CD14-positive monocyte (primary cell): ENCODE data around the gene VAT1L. TPM values are rescaled to one million over a fixed set of nuclear protein-coding genes. Genes with fewer than 3 reads are reported as not detected.

ENCODE experiments used
- DNase-seq, 3 donors: peaks; one replicate each; pipeline ENCODE4 v3.0.0-alpha.2; 2011 to 2022
- H2AFZ ChIP-seq: 2 replicates; pipeline ENCODE4 v1.6.0; 2012; ENCODE audit warnings: mild to moderate bottlenecking, low read depth, low read length, inconsistent platforms; ENCODE audit not compliant: insufficient read depth, poor library complexity, severe bottlenecking
- H3K27ac ChIP-seq, 2 donors: 1 replicate in 1 of 2; 2 replicates in 1 of 2; pipeline ENCODE4 v1.5.1; 2012 to 2013; ENCODE audit warnings: low read length in 2 of 2, control low read depth in 1 of 2, inconsistent platforms in 1 of 2, low read depth in 1 of 2, mild to moderate bottlenecking in 1 of 2
- H3K27me3 ChIP-seq, 2 donors: one replicate each; pipeline versions ENCODE4 v1.6.0 to v1.6.1; 2011 to 2013; ENCODE audit warnings: low read length in 2 of 2; ENCODE audit not compliant: control insufficient read depth in 2 of 2, insufficient read depth in 2 of 2
- H3K36me3 ChIP-seq, 2 donors: replicated peaks in 1 of 2; 1 replicate in 1 of 2; 2 replicates in 1 of 2; pipeline versions ENCODE4 v1.5.1 to v1.6.1; 2012 to 2013; ENCODE audit warnings: low read length in 2 of 2, control low read depth in 1 of 2, inconsistent platforms in 1 of 2, mild to moderate bottlenecking in 1 of 2; ENCODE audit not compliant: insufficient read depth in 2 of 2, control insufficient read depth in 1 of 2
- H3K4me1 ChIP-seq, 2 donors: 1 replicate in 1 of 2; 2 replicates in 1 of 2; pipeline versions ENCODE4 v1.5.1 to v1.6.1; 2012 to 2013; ENCODE audit warnings: low read length in 2 of 2, control low read depth in 1 of 2, inconsistent platforms in 1 of 2, mild to moderate bottlenecking in 1 of 2, moderate library complexity in 1 of 2; ENCODE audit not compliant: insufficient read depth in 2 of 2, control insufficient read depth in 1 of 2
- H3K4me2 ChIP-seq: replicated peaks from 2 replicates; pipeline ENCODE3; 2012; ENCODE audit warnings: low read length, moderate library complexity, mild to moderate bottlenecking; ENCODE audit not compliant: poor library complexity, severe bottlenecking; ENCODE audit errors: extremely low read depth
- H3K4me3 ChIP-seq, 3 experiments: fragments of 200-600 bp in 1 of 3; sonication (generic) in 1 of 3; replicated peaks in 1 of 3; 1 replicate in 2 of 3; 2 replicates in 1 of 3; pipeline ENCODE4 v1.5.1; 2011 to 2013; ENCODE audit warnings: low read length in 3 of 3, mild to moderate bottlenecking in 3 of 3, control low read depth in 2 of 3, low read depth in 2 of 3, inconsistent platforms in 1 of 3, moderate library complexity in 1 of 3
- H3K79me2 ChIP-seq: 2 replicates; pipeline ENCODE4 v1.6.0; 2012; ENCODE audit warnings: mild to moderate bottlenecking, control low read depth, inconsistent platforms, low read length, moderate library complexity; ENCODE audit not compliant: insufficient read depth
- H3K9ac ChIP-seq: 2 replicates; pipeline ENCODE4 v1.6.0; 2017; ENCODE audit warnings: low read length, mild to moderate bottlenecking; ENCODE audit not compliant: insufficient read depth, poor library complexity, severe bottlenecking
- H3K9me3 ChIP-seq, 2 donors: replicated peaks in 1 of 2; 1 replicate in 1 of 2; 2 replicates in 1 of 2; pipeline versions ENCODE4 v1.5.1 to v1.6.1; 2012 to 2013; ENCODE audit warnings: low read length in 2 of 2, control low read depth in 1 of 2; ENCODE audit not compliant: control insufficient read depth in 1 of 2, insufficient read depth in 1 of 2
- H4K20me1 ChIP-seq: 2 replicates; pipeline ENCODE4 v1.6.0; 2012; ENCODE audit warnings: mild to moderate bottlenecking, low read length, control low read depth, moderate library complexity; ENCODE audit not compliant: insufficient read depth
- H3K27ac Mint-ChIP-seq, 7 donors: one replicate each; pipeline ENCODE4 v1.8.0; 2020; ENCODE audit warnings: mild to moderate bottlenecking in 7 of 7, mixed read lengths in 7 of 7, moderate library complexity in 6 of 7, inconsistent platforms in 2 of 7
- H3K27me3 Mint-ChIP-seq, 3 donors: one replicate each; pipeline ENCODE4 v1.8.0; 2021 to 2022; ENCODE audit warnings: low read depth in 3 of 3, mild to moderate bottlenecking in 3 of 3, mixed read lengths in 3 of 3, moderate library complexity in 3 of 3, inconsistent platforms in 1 of 3
- H3K36me3 Mint-ChIP-seq, 2 donors: one replicate each; pipeline ENCODE4 v1.8.0; 2020; ENCODE audit warnings: mixed read lengths in 2 of 2, inconsistent platforms in 1 of 2, mild to moderate bottlenecking in 1 of 2
- H3K4me1 Mint-ChIP-seq: one replicate; pipeline ENCODE4 v1.8.0; 2020; ENCODE audit warnings: mild to moderate bottlenecking, mixed read lengths
- H3K4me3 Mint-ChIP-seq, 2 donors: one replicate each; pipeline ENCODE4 v1.8.0; 2020; ENCODE audit warnings: mild to moderate bottlenecking in 2 of 2, mixed read lengths in 2 of 2, moderate library complexity in 1 of 2
- H3K9me3 Mint-ChIP-seq, 7 donors: one replicate each; pipeline ENCODE4 v1.8.0; 2020 to 2022; ENCODE audit warnings: mixed read lengths in 7 of 7, mild to moderate bottlenecking in 6 of 7, moderate library complexity in 6 of 7, inconsistent platforms in 2 of 7
- CTCF ChIP-seq: fragments of 200-600 bp; IDR thresholded peaks from one replicate; pipeline ENCODE4 v1.8.0; 2022; ENCODE audit warnings: antibody characterized with exemption, mild to moderate bottlenecking
- WGBS: methylation state at CpG from one replicate; pipeline ENCODE4 v1.1.5; 2013; ENCODE audit warnings: missing lambda C conversion rate; ENCODE audit not compliant: insufficient coverage; 5-methylcytosine and 5-hydroxymethylcytosine counted together
- intact Hi-C, 2 donors: fragments of 100-400 bp; cut with micrococcal nuclease; formaldehyde crosslinking; loops; one replicate each; pipeline versions ENCODE4 v1.15.0 to v1.15.1; 2023
- polyA plus RNA-seq, 3 donors: library from polyadenylated mRNA; depleted of rRNA in 1 of 3; unstranded in 2 of 3; stranded (reverse) in 1 of 3; fragments of 300-500 nt in 2 of 3; fragments of >200 nt in 1 of 3; fragmentation: Illumina TruSeq in 2 of 3; gene quantifications; 1 replicate in 2 of 3; 2 replicates in 1 of 3; pipeline ENCODE4 v1.2.3, GENCODE V29; 2012 to 2021

Gene VAT1L
- polyA plus RNA-seq, 3 donors, result not detected

GRCh38 chr16:77970371-77970770, 182.0 kb downstream of the VAT1L start:
- Mint-ChIP-seq H3K27me3 (peaks cover 2 to 9% (median 3%) of the 10 kb centered on the region in 3 donors), H3K27ac (no peak overlapping the region), H3K4me3 (no peak overlapping the region), H3K4me1 (no peaks in the 10 kb centered on the region), H3K9me3 (no peaks in the 10 kb centered on the region), H3K36me3 (no peaks in the 10 kb centered on the region)
- H3K9me3 ChIP-seq, result no peaks in the 10 kb centered on the region
- no peak overlapping the region for H3K9ac ChIP-seq
- H3K36me3 ChIP-seq, result no peaks in the 10 kb centered on the region
- intact Hi-C loops, result loop anchor here in 1 of 2 donors (2.0 kb wide), 1 partner anchor 294 kb away; no protein-coding TSS in a partner anchor
- TF ChIP-seq CTCF, result no peak
- no peak overlapping the region for H3K4me2 ChIP-seq
- DNase-seq, result no peak
- no peak overlapping the region for H3K27ac ChIP-seq
- H3K27me3 ChIP-seq, result peaks cover 0 to 2% of the 10 kb centered on the region in 2 donors
- no peak overlapping the region for H2AFZ ChIP-seq
- H3K4me3 ChIP-seq, result no peak overlapping the region
- H3K79me2 ChIP-seq, result no peaks in the 10 kb centered on the region
- no peaks in the 10 kb centered on the region for H3K4me1 ChIP-seq
- no peaks in the 10 kb centered on the region for H4K20me1 ChIP-seq

- no peaks in the 10 kb centered on the region for H3K36me3 ChIP-seq
- Mint-ChIP-seq H3K4me3 (no peak overlapping the region), H3K27me3 (peaks cover 3 to 4% (median 3%) of the 10 kb centered on the region in 3 donors), H3K27ac (no peak overlapping the region), H3K9me3 (no peaks in the 10 kb centered on the region), H3K36me3 (no peaks in the 10 kb centered on the region), H3K4me1 (no peaks in the 10 kb centered on the region)
- no peak overlapping the region for H3K4me3 ChIP-seq
- H3K9me3 ChIP-seq, result no peaks in the 10 kb centered on the region
- H3K27ac ChIP-seq, result no peak overlapping the region
- intact Hi-C loops, result loop anchor here (1.0 to 2.0 kb wide), 2 partner anchors 295 to 296 kb away; no protein-coding TSS in a partner anchor
- H3K79me2 ChIP-seq, result no peaks in the 10 kb centered on the region
- peaks cover 0 to 2% of the 10 kb centered on the region in 2 donors for H3K27me3 ChIP-seq
- H2AFZ ChIP-seq, result no peak overlapping the region
- peak; percentile 78 for TF ChIP-seq CTCF
- no peaks in the 10 kb centered on the region for H3K4me1 ChIP-seq
- H3K9ac ChIP-seq, result no peak overlapping the region
- peak; percentile 43 to 64 (median 62) for DNase-seq
- H3K4me2 ChIP-seq, result no peak overlapping the region
- 38% methylated on average over 16 of the region's 16 CpGs for WGBS
- no peaks in the 10 kb centered on the region for H4K20me1 ChIP-seq
These were observed 183.1 kb downstream of the VAT1L start for GRCh38 chr16:77971306-77972061.
